DOHH2 (cell line): ENCODE measurements around the gene AP1B1.

ENCODE experiments used
- EZH2phosphoT487 ChIP-seq: fragments of 200-600 bp; sonication (generic); IDR thresholded peaks from 2 replicates; pipeline ENCODE4 v1.6.1; 2017; ENCODE audit warnings: borderline replicate concordance, mild to moderate bottlenecking, antibody characterized with exemption, low read length, moderate library complexity, mixed read lengths
- TF ChIP-seq, protein P1 (sequence below): fragments of 200-600 bp; sonication (generic); IDR thresholded peaks from one replicate; pipeline ENCODE4 v1.5.1; 2014; ENCODE audit warnings: antibody characterized with exemption, mild to moderate bottlenecking, low read depth, low read length; ENCODE audit not compliant: poor library complexity, severe bottlenecking

DNA sequence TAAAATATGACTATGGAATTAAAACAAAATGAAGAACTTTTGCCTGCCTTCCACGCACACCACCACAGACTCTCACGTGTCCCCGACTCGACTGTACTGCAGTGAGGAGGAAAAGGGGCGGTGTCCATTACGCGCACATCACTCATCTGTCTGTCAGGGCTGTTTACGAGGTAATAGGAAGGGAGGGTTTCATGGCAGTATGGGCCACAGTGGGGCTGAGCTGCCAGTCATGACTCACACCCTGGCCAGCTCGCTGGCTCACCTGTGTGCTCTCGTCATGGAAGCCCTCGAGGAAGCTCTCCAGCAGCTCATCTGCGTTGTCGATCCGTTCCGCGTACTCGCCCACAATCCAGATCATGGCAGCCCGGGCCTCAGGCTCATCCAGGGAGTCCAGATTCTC lies 39.4 kb downstream of the AP1B1 start:
- TF ChIP-seq, protein P1, sequence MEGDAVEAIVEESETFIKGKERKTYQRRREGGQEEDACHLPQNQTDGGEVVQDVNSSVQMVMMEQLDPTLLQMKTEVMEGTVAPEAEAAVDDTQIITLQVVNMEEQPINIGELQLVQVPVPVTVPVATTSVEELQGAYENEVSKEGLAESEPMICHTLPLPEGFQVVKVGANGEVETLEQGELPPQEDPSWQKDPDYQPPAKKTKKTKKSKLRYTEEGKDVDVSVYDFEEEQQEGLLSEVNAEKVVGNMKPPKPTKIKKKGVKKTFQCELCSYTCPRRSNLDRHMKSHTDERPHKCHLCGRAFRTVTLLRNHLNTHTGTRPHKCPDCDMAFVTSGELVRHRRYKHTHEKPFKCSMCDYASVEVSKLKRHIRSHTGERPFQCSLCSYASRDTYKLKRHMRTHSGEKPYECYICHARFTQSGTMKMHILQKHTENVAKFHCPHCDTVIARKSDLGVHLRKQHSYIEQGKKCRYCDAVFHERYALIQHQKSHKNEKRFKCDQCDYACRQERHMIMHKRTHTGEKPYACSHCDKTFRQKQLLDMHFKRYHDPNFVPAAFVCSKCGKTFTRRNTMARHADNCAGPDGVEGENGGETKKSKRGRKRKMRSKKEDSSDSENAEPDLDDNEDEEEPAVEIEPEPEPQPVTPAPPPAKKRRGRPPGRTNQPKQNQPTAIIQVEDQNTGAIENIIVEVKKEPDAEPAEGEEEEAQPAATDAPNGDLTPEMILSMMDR: no peak
- TF ChIP-seq EZH2phosphoT487: no peak
